Caco-2 (cell line): ENCODE measurements around the gene SYTL2. TPM values are rescaled to one million over a fixed set of nuclear protein-coding genes. Genes with fewer than 3 reads are reported as not detected.

ENCODE experiments used
- BruUV-seq: library from RNA; stranded (reverse); fragments of 400-500 nt; replicated peaks from 2 replicates; lab custom pipeline; 2021; lab: Mats Ljungman, UMichigan
- CTCF ChIA-PET: fragments of 300-600 bp; sonication (Branson Sonifier 250); formaldehyde crosslinking; loops from one replicate; lab custom pipeline; 2022; ENCODE audit warnings: antibody characterized with exemption; lab: Charles Lee
- POLR2A ChIA-PET: fragments of 300-600 bp; sonication (Branson Sonifier 250); formaldehyde crosslinking; loops from one replicate; lab custom pipeline; 2022; ENCODE audit warnings: antibody characterized with exemption; lab: Charles Lee
- DNase-seq, 2 experiments: peaks; one replicate each; pipeline versions ENCODE4 v3.0.0 to v3.0.0-alpha.2; 2020 to 2022
- H3K27me3 ChIP-seq: replicated peaks from 2 replicates; pipeline ENCODE4 v1.6.0; 2011; ENCODE audit warnings: low read length; ENCODE audit not compliant: control insufficient read depth, insufficient read depth
- H3K36me3 ChIP-seq: 2 replicates; pipeline ENCODE4 v1.5.1; 2011; ENCODE audit warnings: low read length; ENCODE audit not compliant: control insufficient read depth, insufficient read depth
- H3K4me1 ChIP-seq: fragments of 250-450 bp; sonication (Bioruptor Pico); 2 replicates; pipeline ENCODE4 v1.5.1; 2020; ENCODE audit warnings: mild to moderate bottlenecking
- H3K4me3 ChIP-seq: 2 replicates; pipeline ENCODE4 v1.5.1; 2011; ENCODE audit warnings: low read depth, mild to moderate bottlenecking, control low read depth, low read length
- H3K9me3 ChIP-seq: fragments of 250-450 bp; sonication (Bioruptor Pico); 2 replicates; pipeline ENCODE4 v1.5.1; 2020; ENCODE audit warnings: mild to moderate bottlenecking, moderate library complexity
- H3K27ac Mint-ChIP-seq: one replicate; pipeline ENCODE4 v1.8.0; 2022; ENCODE audit warnings: mixed read lengths; ENCODE audit not compliant: unreplicated experiment
- H3K27me3 Mint-ChIP-seq: one replicate; pipeline ENCODE4 v1.8.0; 2022; ENCODE audit warnings: mixed read lengths; ENCODE audit not compliant: insufficient read depth, unreplicated experiment
- H3K36me3 Mint-ChIP-seq: one replicate; pipeline ENCODE4 v1.8.0; 2022; ENCODE audit warnings: mild to moderate bottlenecking, mixed read lengths; ENCODE audit not compliant: insufficient read depth, unreplicated experiment
- H3K4me1 Mint-ChIP-seq: one replicate; pipeline ENCODE4 v1.8.0; 2022; ENCODE audit warnings: low read depth, mixed read lengths; ENCODE audit not compliant: unreplicated experiment
- H3K4me3 Mint-ChIP-seq: one replicate; pipeline ENCODE4 v1.8.0; 2022; ENCODE audit warnings: mild to moderate bottlenecking, moderate library complexity, mixed read lengths; ENCODE audit not compliant: unreplicated experiment
- H3K9me3 Mint-ChIP-seq: one replicate; pipeline ENCODE4 v1.8.0; 2022; ENCODE audit warnings: mixed read lengths; ENCODE audit not compliant: unreplicated experiment
- CTCF ChIP-seq, 2 experiments: fragments of 200-600 bp in 1 of 2; IDR thresholded peaks; 1 replicate in 1 of 2; 2 replicates in 1 of 2; pipeline versions ENCODE4 v1.5.1 to v1.8.0; 2011 to 2022; ENCODE audit warnings: antibody characterized with exemption in 1 of 2, control low read depth in 1 of 2, inconsistent platforms in 1 of 2, low read depth in 1 of 2, low read length in 1 of 2, mild to moderate bottlenecking in 1 of 2, moderate library complexity in 1 of 2; ENCODE audit not compliant: insufficient read depth in 1 of 2, severe bottlenecking in 1 of 2, unreplicated experiment in 1 of 2
- intact Hi-C: fragments of 100-400 bp; cut with micrococcal nuclease; formaldehyde crosslinking; loops from one replicate; pipeline ENCODE4 v1.10.0; 2022; ENCODE audit not compliant: unreplicated experiment
- total RNA-seq: library from RNA; stranded (reverse); gene quantifications from 2 replicates; pipeline ENCODE4 v1.2.3, GENCODE V29; 2022

SYTL2 gene
- total RNA-seq, 1 experiment from 2014 or later = 110 TPM

- peaks cover 61% of the 10 kb centered on the region for H3K4me1 Mint-ChIP-seq
- ChIA-PET CTCF (no interaction called here), POLR2A (no interaction called here)
- peaks cover 18% of the 10 kb centered on the region for H3K9me3 Mint-ChIP-seq
- H3K27me3 Mint-ChIP-seq = no peaks in the 10 kb centered on the region
- BruUV-seq = no TSS peak
- Histone ChIP-seq H3K4me3 (no peak overlapping the region), H3K36me3 (no peaks in the 10 kb centered on the region; the same call in 1 of the 2 replicates), H3K9me3 (0 out of 2 replicates have a peak, but pooled peaks cover 4% of the 10 kb centered on the region), H3K4me1 (peaks cover 47% of the 10 kb centered on the region), H3K27me3 (no peaks in the 10 kb centered on the region)
- intact Hi-C loops = no loop called here
- no peak for DNase-seq
- TF ChIP-seq CTCF (IDR thresholded peaks at IDR 0.05; ENCODE audit: insufficient read depth in 1 of 2, low read depth in 1 of 2, low read length in 1 of 2, severe bottlenecking in 1 of 2, unreplicated experiment in 1 of 2) = no peak
- H3K4me3 Mint-ChIP-seq = no peak overlapping the region
- peaks cover 20% of the 10 kb centered on the region for H3K36me3 Mint-ChIP-seq
- no peak overlapping the region for H3K27ac Mint-ChIP-seq
These were observed 7.6 kb downstream of the SYTL2 start for GRCh38 chr11:85803303-85803702.

- peaks cover 18% of the 10 kb centered on the region for H3K9me3 Mint-ChIP-seq
- ChIA-PET POLR2A (no interaction called here), CTCF (interaction anchor here (1.2 kb wide), 1 partner anchor 8 kb away, joined by 3 read pairs; no protein-coding TSS in a partner anchor)
- intact Hi-C loops = loop anchor here (1.0 kb wide), 2 partner anchors 13 to 21 kb away; no protein-coding TSS in a partner anchor
- H3K9me3 ChIP-seq = 0 out of 2 replicates have a peak, but pooled peaks cover 4% of the 10 kb centered on the region
- peak overlapping the region; percentile 85 for H3K27ac Mint-ChIP-seq
- peaks cover 70% of the 10 kb centered on the region for H3K4me1 Mint-ChIP-seq
- H3K4me3 ChIP-seq = no peak overlapping the region
- H3K36me3 Mint-ChIP-seq = peaks cover 26% of the 10 kb centered on the region
- H3K4me1 ChIP-seq = peaks cover 58% of the 10 kb centered on the region
- H3K27me3 Mint-ChIP-seq = no peaks in the 10 kb centered on the region
- H3K4me3 Mint-ChIP-seq = no peak overlapping the region
- TF ChIP-seq CTCF (IDR thresholded peaks at IDR 0.05; ENCODE audit: insufficient read depth in 1 of 2, low read depth in 1 of 2, low read length in 1 of 2, severe bottlenecking in 1 of 2, unreplicated experiment in 1 of 2) = no peak
- no TSS peak for BruUV-seq
- no peaks in the 10 kb centered on the region; the same call in 1 of the 2 replicates for H3K36me3 ChIP-seq
- H3K27me3 ChIP-seq = no peaks in the 10 kb centered on the region
- peak in 1 of 2 experiments; percentile 55 for DNase-seq
These were observed 9.4 kb downstream of the SYTL2 start for GRCh38 chr11:85801527-85801926.

- H3K27ac Mint-ChIP-seq = peak overlapping the region; percentile 85
- H3K36me3 Mint-ChIP-seq = peaks cover 26% of the 10 kb centered on the region
- no TSS peak for BruUV-seq
- ChIA-PET CTCF (interaction anchor here (1.2 kb wide), 1 partner anchor 9 kb away, joined by 3 read pairs; no protein-coding TSS in a partner anchor), POLR2A (interaction anchor here (0.6 kb wide), 1 partner anchor 64 kb away, joined by 4 read pairs; no protein-coding TSS in a partner anchor)
- no peak overlapping the region for H3K4me3 Mint-ChIP-seq
- H3K9me3 Mint-ChIP-seq = peaks cover 18% of the 10 kb centered on the region
- DNase-seq = no peak
- Histone ChIP-seq H3K9me3 (0 out of 2 replicates have a peak, but pooled peaks cover 4% of the 10 kb centered on the region), H3K36me3 (no peaks in the 10 kb centered on the region; the same call in 1 of the 2 replicates), H3K27me3 (no peaks in the 10 kb centered on the region), H3K4me1 (peaks cover 66% of the 10 kb centered on the region), H3K4me3 (no peak overlapping the region)
- H3K4me1 Mint-ChIP-seq = peaks cover 71% of the 10 kb centered on the region
- no peak for TF ChIP-seq CTCF (IDR thresholded peaks at IDR 0.05; ENCODE audit: insufficient read depth in 1 of 2, low read depth in 1 of 2, low read length in 1 of 2, severe bottlenecking in 1 of 2, unreplicated experiment in 1 of 2)
- intact Hi-C loops = loop anchor here (1.0 kb wide), 2 partner anchors 12 to 20 kb away; no protein-coding TSS in a partner anchor
- no peaks in the 10 kb centered on the region for H3K27me3 Mint-ChIP-seq
These were observed 10.2 kb downstream of the SYTL2 start for GRCh38 chr11:85800595-85801342.
